GM21367 (cell line): Measurements from ENCODE around the gene LGALS7.
"Not testable (repeated sequence)": the region's sequence is repeated elsewhere in the genome, so short reads cannot be mapped to it uniquely, and the experiment has no call there.

Experiments used
- ATAC-seq: cut with Tn5 transposase; IDR thresholded peaks from one replicate; pipeline ENCODE4 v1.9.1; 2021; ENCODE audit not compliant: unreplicated experiment

Gene LGALS7

GRCh38 chr19:38774181-38774950 lies 1.0 kb upstream of the LGALS7 start:
- ATAC-seq, result no peak

- ATAC-seq, result not testable (repeated sequence)
Observed at GRCh38 chr19:38771569-38771968, 1.7 kb downstream of the LGALS7 start.

GRCh38 chr19:38770949-38771275 lies 2.4 kb downstream of the LGALS7 start:
- not testable (repeated sequence) for ATAC-seq

GRCh38 chr19:38770228-38770948 lies 2.9 kb downstream of the LGALS7 start:
- not testable (repeated sequence) for ATAC-seq

- no peak for ATAC-seq
Observed at GRCh38 chr19:38769635-38770211, 3.6 kb downstream of the LGALS7 start.

- no peak for ATAC-seq
Observed at GRCh38 chr19:38766276-38767047, 6.9 kb downstream of the LGALS7 start.

GRCh38 chr19:38765214-38765613 lies 8.1 kb downstream of the LGALS7 start:
- no peak for ATAC-seq

GRCh38 chr19:38763795-38764220 lies 9.5 kb downstream of the LGALS7 start:
- no peak for ATAC-seq

GRCh38 chr19:38761884-38762389 lies 11.4 kb downstream of the LGALS7 start:
- not testable (repeated sequence) for ATAC-seq

GRCh38 chr19:38760805-38761517 lies 12.4 kb downstream of the LGALS7 start:
- ATAC-seq, result not testable (repeated sequence)

GRCh38 chr19:38759590-38760003 lies 13.7 kb downstream of the LGALS7 start:
- ATAC-seq, result no peak

GRCh38 chr19:38754196-38754595 lies 19.1 kb downstream of the LGALS7 start:
- ATAC-seq, result not testable (repeated sequence)

- not testable (repeated sequence) for ATAC-seq
Observed at GRCh38 chr19:38753783-38754182, 19.5 kb downstream of the LGALS7 start.

GRCh38 chr19:38745316-38745715 lies 28.0 kb downstream of the LGALS7 start:
- ATAC-seq, result no peak

GRCh38 chr19:38744874-38745273 lies 28.4 kb downstream of the LGALS7 start:
- ATAC-seq, result no peak

- no peak for ATAC-seq
Observed at GRCh38 chr19:38744298-38744681, 29.0 kb downstream of the LGALS7 start, which contains the start of gene CAPN12. CAPN12 (minus strand) TSS chr19:38744474; CDS start chr19:38744165, 309 bp downstream.

- ATAC-seq, result no peak
Observed at GRCh38 chr19:38743394-38744297, 29.7 kb downstream of the LGALS7 start.

- ATAC-seq, result no peak
Observed at GRCh38 chr19:38742906-38743305, 30.4 kb downstream of the LGALS7 start.

- ATAC-seq, result no peak
Observed at GRCh38 chr19:38742296-38742695, 31.0 kb downstream of the LGALS7 start.
